ENCODE results near the gene PATJ. TPM values are rescaled to one million over a fixed set of nuclear protein-coding genes. Genes with fewer than 3 reads are reported as not detected.

PATJ gene
- total RNA-seq, 1 experiment from 2014 or later: 47.3 TPM

- Mint-ChIP-seq H3K4me3 (no peak overlapping the region), H3K36me3 (ENCODE audit: insufficient read depth in 1 of 3, low read depth in 3 of 3) (peaks cover 7 to 49% (median 27%) of the 10 kb centered on the region in 3 experiments; a peak in 6 of 7 replicates), H3K4me1 (peaks cover 2 to 3% of the 10 kb centered on the region in 2 experiments; a peak in 1 of 4 replicates), H3K27me3 (ENCODE audit: low read depth) (no peaks in the 10 kb centered on the region; the same call in 1 of the 2 replicates), H3K9me3 (no peaks in the 10 kb centered on the region), H3K27ac (peak overlapping the region in 1 of 3 experiments; percentile 58; a peak in 1 of 7 replicates)
- Histone ChIP-seq H4K8ac (replicated peaks; ENCODE audit: insufficient read length, low read depth, low read length) (no peak overlapping the region), H2BK120ac (ENCODE audit: low read depth, low read length, poor library complexity, severe bottlenecking) (no peak overlapping the region), H3K9me3 (ENCODE audit: control insufficient read depth, low read depth, low read length) (no peaks in the 10 kb centered on the region), H4K91ac (ENCODE audit: insufficient read length, low read depth, low read length) (no peak overlapping the region), H3K18ac (ENCODE audit: insufficient read length, low read depth, low read length) (no peak overlapping the region), H3K79me1 (ENCODE audit: insufficient read depth, low read depth, low read length, poor library complexity, severe bottlenecking) (no peaks in the 10 kb centered on the region), H4K5ac (ENCODE audit: insufficient read length, low read depth, low read length) (no peak overlapping the region), H2AK5ac (ENCODE audit: insufficient read length, low read length) (no peak overlapping the region), H3K9ac (ENCODE audit: extremely low read depth, insufficient read length, low read length) (no peak overlapping the region), H3K4me2 (ENCODE audit: insufficient read depth, insufficient read length, low read length) (no peak overlapping the region), H3K27ac (ENCODE audit: insufficient read length, low read depth, low read length) (no peak overlapping the region), H2BK5ac (ENCODE audit: insufficient read length, low read length) (no peak overlapping the region), H3K79me2 (ENCODE audit: insufficient read depth, low read length) (no peaks in the 10 kb centered on the region), H3K27me3 (ENCODE audit: insufficient read depth, low read length) (no peaks in the 10 kb centered on the region), H3K23me2 (ENCODE audit: insufficient read length, low read depth, low read length, poor library complexity, severe bottlenecking) (no peaks in the 10 kb centered on the region), H3K56ac (ENCODE audit: insufficient read length, low read depth, low read length) (no peak overlapping the region), H3K4me1 (ENCODE audit: insufficient read depth, low read length) (no peaks in the 10 kb centered on the region), H3K4ac (ENCODE audit: low read depth, low read length) (no peak overlapping the region), H3K14ac (ENCODE audit: insufficient read depth, low read length) (no peak overlapping the region), H2BK12ac (ENCODE audit: insufficient read length, low read depth, low read length) (no peak overlapping the region), H4K20me1 (ENCODE audit: control insufficient read depth, insufficient read depth, insufficient read length) (no peaks in the 10 kb centered on the region), H3T11ph (ENCODE audit: low read length) (no peak overlapping the region), H3K23ac (ENCODE audit: insufficient read length, low read depth, low read length) (no peak overlapping the region), H2BK20ac (ENCODE audit: low read depth, low read length, poor library complexity, severe bottlenecking) (no peak overlapping the region), H2AFZ (ENCODE audit: low read length) (no peak overlapping the region), H2BK15ac (ENCODE audit: low read depth, low read length) (no peak overlapping the region)
- no peak for DNase-seq
- TF ChIP-seq CTCF (conservative IDR thresholded peaks at IDR 0.05): no peak
- no CpG with 5 or more reads among the region's 4 CpGs for WGBS (ENCODE audit: extremely low coverage, insufficient read length, low lambda C conversion rate)
These were observed 123.5 kb downstream of the PATJ start for GRCh38 chr1:61865646-61866220.

Data from H9 (cell line).